ENCODE measurements around the gene EVI2B. TPM values are rescaled to one million over a fixed set of nuclear protein-coding genes. Genes with fewer than 3 reads are reported as not detected.
"Not testable (repeated sequence)": the region's sequence is repeated elsewhere in the genome, so short reads cannot be mapped to it uniquely, and the experiment has no call there.

Gene EVI2B
- total RNA-seq, 1 donor from 2014 or later = 87.9 TPM

- no peaks in the 10 kb centered on the region for H3K27me3 ChIP-seq
- ATAC-seq (no peak), DNase-seq (no peak)
- peaks cover 24% of the 10 kb centered on the region for H3K36me3 ChIP-seq
- intact Hi-C loops (cut with DNase I) = no loop called here
- H3K4me1 ChIP-seq = peaks cover 13% of the 10 kb centered on the region
- H3K4me3 ChIP-seq = no peak overlapping the region
- H3K9me3 ChIP-seq = no peaks in the 10 kb centered on the region
- no peak for TF ChIP-seq CTCF (IDR thresholded peaks at IDR 0.05)
- H3K27ac ChIP-seq = peak overlapping the region; percentile 21
These were observed 44.7 kb downstream of the EVI2B start for GRCh38 chr17:31269036-31269577.

GRCh38 chr17:31266042-31266441 is 47.8 kb downstream of the EVI2B start:
- Histone ChIP-seq H3K27ac (no peak overlapping the region), H3K4me3 (no peak overlapping the region), H3K9me3 (no peaks in the 10 kb centered on the region), H3K27me3 (no peaks in the 10 kb centered on the region), H3K36me3 (peaks cover 28% of the 10 kb centered on the region), H3K4me1 (peaks cover 6% of the 10 kb centered on the region)
- intact Hi-C loops (cut with DNase I) = no loop called here
- peak; percentile 22 for TF ChIP-seq CTCF (IDR thresholded peaks at IDR 0.05)
- DNase-seq = no peak
- ATAC-seq = no peak

- H3K4me3 ChIP-seq; H3K9me3 ChIP-seq; H3K4me1 ChIP-seq; intact Hi-C loops (cut with DNase I); ATAC-seq; H3K27ac ChIP-seq; DNase-seq; H3K27me3 ChIP-seq: not testable (repeated sequence)
- peaks cover 39% of the 10 kb centered on the region for H3K36me3 ChIP-seq
These were observed 50.9 kb downstream of the EVI2B start for GRCh38 chr17:31262923-31263322.

- DNase-seq (no peak), ATAC-seq (no peak)
- Histone ChIP-seq H3K9me3 (no peaks in the 10 kb centered on the region), H3K27ac (no peak overlapping the region), H3K27me3 (no peaks in the 10 kb centered on the region), H3K36me3 (peaks cover 39% of the 10 kb centered on the region), H3K4me1 (no peaks in the 10 kb centered on the region), H3K4me3 (no peak overlapping the region)
- no peak for TF ChIP-seq CTCF (IDR thresholded peaks at IDR 0.05)
- intact Hi-C loops (cut with DNase I) = no loop called here
These were observed 52.3 kb downstream of the EVI2B start for GRCh38 chr17:31261601-31262000.

GRCh38 chr17:31260151-31260550 is 53.7 kb downstream of the EVI2B start:
- no peaks in the 10 kb centered on the region for H3K27me3 ChIP-seq
- no peaks in the 10 kb centered on the region for H3K9me3 ChIP-seq
- H3K4me3 ChIP-seq = no peak overlapping the region
- DNase-seq (no peak), ATAC-seq (no peak)
- intact Hi-C loops (cut with DNase I) = no loop called here
- no peaks in the 10 kb centered on the region for H3K4me1 ChIP-seq
- H3K36me3 ChIP-seq = peaks cover 28% of the 10 kb centered on the region
- no peak for TF ChIP-seq CTCF (IDR thresholded peaks at IDR 0.05)
- no peak overlapping the region for H3K27ac ChIP-seq

- Histone ChIP-seq H3K27me3 (no peaks in the 10 kb centered on the region), H3K36me3 (peaks cover 19% of the 10 kb centered on the region), H3K9me3 (no peaks in the 10 kb centered on the region), H3K4me1 (no peaks in the 10 kb centered on the region), H3K4me3 (no peak overlapping the region), H3K27ac (no peak overlapping the region)
- TF ChIP-seq CTCF (IDR thresholded peaks at IDR 0.05) = no peak
- intact Hi-C loops (cut with DNase I) = no loop called here
- DNase-seq (no peak), ATAC-seq (no peak)
These were observed 56.9 kb downstream of the EVI2B start for GRCh38 chr17:31256936-31257335.

Data from upper lobe of right lung (tissue), 1 donor.